GM12874 (cell line): ENCODE measurements around the gene PLCXD3.

ENCODE experiments used
- CTCF ChIP-seq: IDR thresholded peaks from 2 replicates; pipeline ENCODE4 v1.5.1; 2011; ENCODE audit warnings: low read depth, mild to moderate bottlenecking, control low read depth, low read length, moderate library complexity; ENCODE audit not compliant: insufficient read depth

The PLCXD3 gene

GRCh38 chr5:41509399-41510175 is 814 bp downstream of the PLCXD3 start:
- no peak for TF ChIP-seq CTCF

- no peak for TF ChIP-seq CTCF
Observed at GRCh38 chr5:41508696-41509398, 1.6 kb downstream of the PLCXD3 start.

- TF ChIP-seq CTCF = no peak
Observed at GRCh38 chr5:41508186-41508585, 2.2 kb downstream of the PLCXD3 start.

GRCh38 chr5:41507501-41507900 is 2.9 kb downstream of the PLCXD3 start:
- no peak for TF ChIP-seq CTCF

- no peak for TF ChIP-seq CTCF
Observed at GRCh38 chr5:41503860-41504259, 6.5 kb downstream of the PLCXD3 start.

GRCh38 chr5:41503310-41503709 is 7.1 kb downstream of the PLCXD3 start:
- TF ChIP-seq CTCF = no peak

GRCh38 chr5:41485533-41485932 is 24.9 kb downstream of the PLCXD3 start:
- TF ChIP-seq CTCF = no peak
